Fibroblast of skin of back (primary cell): ENCODE measurements around the gene COL4A1.

ENCODE experiments used
- DNase-seq: peaks from one replicate; pipeline ENCODE4 v3.0.0-alpha.2; 2013

The COL4A1 gene

DNA sequence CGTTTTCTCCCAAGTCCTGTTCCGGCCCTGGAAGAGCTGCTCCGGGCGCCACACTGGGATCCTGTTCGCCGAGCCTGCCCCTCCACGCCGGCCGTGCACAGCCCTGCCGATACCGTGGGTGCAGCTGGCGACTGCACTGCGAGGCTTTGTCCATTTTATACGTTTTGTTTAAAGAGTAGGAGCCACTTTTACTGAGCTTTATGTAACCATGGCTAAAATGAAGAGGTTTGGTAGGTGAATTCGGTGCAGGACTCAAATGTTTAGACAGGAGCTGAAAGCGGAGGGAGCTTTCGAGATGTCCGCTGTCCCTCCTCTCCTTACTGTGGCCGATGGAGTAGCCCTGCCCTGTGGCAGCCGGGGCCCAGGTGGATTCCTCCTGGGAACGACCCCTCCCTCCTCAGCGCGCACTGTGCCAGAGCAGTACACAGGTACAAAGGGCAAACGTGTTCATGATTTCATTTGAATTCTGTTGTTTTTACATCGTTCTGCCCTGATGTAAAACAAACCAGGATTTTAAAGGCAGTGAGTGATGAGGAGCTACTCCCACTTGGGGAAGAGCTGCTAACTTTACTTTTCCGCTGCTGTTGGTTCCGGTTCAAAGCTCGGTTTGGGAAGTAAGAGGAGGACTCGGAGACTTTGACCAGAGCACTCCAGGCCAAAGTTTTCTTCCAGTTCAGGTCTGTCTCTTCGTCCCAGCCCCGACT, 1.9 kb upstream of the COL4A1 start:
- DNase-seq = no peak

DNA sequence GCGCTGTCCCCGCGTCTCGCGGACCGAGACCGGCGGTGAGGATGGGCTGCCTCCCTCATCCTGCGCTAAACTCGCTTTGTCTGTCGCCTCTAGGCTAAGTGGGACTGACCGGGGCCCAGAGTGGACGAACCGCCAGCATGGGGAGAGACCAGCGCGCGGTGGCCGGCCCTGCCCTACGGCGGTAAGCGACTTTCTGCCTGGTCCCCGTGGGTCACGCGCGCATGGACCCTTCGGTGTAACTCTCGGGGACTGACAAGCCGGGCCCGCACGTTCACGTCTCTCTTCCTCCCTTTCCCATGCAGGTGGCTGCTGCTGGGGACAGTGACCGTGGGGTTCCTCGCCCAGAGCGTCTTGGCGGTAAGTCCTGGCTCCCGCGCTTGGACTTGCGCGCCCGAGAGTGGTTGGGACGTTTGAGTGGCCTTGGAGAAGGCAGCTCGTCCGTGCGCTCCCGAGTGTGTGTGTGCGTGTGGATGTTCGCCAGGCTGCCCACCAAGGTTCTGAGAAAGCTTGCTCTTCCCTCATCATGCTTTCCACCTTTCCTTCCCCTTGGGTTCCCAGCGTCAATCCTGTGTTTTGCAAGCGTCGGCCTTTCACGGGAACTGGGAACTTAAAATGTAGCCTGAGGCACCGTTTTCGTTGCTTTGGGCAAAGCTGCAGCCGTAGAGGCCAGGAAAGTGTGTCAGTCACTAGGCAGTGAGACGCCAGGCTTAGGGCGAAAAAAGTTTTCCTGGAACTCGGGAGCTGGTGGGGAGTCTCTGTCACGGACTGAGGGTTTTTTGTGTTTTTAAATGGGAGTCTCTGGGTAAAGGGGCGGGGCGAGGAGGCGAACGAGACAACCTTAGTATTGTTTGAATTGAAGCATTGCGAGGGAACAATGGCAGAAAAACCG, 1.1 kb upstream of the COL4A1 start:
- peak; percentile 68 for DNase-seq

DNA sequence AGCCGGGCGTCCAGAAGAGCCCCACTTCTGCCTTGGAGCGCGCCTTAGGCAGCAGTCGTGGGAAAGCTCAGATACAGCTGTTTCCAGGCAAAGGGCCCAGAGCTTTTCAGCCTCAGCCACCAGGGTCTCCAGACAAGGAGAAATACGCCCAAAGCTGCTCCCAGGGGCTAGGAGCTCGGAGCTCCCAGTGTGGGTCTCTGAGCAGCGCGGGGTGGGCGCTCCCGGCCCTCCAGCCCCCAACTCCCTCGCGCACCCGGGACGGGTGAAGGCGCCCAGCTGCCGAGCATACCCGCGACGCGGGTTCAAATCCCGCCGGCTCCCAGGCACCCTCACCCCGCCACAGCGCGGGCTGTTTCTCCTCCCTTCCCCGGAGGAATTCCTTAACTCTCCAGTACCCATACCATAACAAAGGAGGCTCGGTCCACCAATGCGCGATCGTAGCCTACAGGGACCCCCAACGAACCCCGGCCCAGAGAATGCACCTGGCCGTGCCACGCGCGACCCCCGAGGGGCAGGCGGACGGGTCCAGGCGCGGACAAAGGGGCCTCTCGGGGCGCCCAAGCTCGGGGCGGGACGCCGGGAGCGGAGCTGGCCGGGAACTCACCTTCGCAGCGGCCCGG, 507 bp downstream of the COL4A1 start:
- no peak for DNase-seq

DNA sequence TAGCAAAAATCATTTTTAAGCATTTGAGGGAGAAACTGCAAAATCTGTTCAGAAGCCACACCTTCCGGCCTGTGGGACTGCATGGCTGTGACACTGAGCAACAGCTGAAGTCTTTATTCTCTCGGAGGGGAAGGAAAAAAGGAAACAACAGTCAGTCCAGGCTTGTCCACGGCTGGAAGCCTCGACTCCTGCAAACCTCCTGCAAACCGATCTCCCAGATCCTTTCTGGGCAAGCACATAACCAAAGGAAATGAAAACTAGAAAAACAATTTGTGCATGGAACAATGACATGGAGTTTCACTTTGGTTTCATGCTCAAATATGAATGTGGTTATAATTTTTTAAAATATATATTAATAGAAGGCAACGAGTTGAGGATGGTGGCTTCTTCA, 1.0 kb downstream of the COL4A1 start:
- no peak for DNase-seq

DNA sequence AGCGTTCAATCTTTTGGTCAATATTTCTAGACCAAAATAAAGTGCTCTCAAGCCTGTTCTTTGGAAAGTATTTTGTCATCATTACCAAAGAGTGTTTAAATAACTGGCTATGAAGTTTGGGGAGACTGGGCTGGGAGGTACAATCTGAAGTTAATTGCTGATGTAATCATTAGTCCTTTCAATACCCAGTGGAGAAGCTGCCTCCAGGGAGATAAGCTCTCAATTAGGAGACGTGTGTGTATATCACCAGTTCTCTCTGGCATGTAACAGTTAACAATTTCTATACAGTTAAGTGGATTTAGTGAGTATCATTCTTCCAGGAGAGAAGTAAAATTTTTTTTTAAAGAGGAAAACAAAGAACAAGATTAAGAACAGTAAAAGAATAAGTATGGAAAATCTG, 1.4 kb downstream of the COL4A1 start:
- DNase-seq = no peak

DNA sequence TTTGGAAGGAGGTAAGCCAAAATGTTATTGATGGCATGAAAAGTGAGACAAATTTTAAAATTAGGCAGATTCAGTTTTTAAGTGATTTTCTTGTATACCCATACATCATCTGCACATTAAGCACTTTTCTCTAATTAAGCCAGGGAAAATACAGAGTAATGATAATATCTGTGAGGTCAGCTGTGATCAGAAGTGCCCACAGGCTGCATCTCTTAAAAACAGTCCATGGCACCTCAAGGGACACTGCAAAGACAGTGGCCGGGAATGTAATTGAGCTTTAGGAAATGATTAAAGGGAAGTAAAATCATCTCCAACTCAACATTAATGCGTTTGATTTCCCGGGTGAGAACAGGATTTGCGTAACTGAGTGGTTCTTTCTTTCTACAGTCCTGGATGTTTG, 2.0 kb downstream of the COL4A1 start:
- no peak for DNase-seq

DNA sequence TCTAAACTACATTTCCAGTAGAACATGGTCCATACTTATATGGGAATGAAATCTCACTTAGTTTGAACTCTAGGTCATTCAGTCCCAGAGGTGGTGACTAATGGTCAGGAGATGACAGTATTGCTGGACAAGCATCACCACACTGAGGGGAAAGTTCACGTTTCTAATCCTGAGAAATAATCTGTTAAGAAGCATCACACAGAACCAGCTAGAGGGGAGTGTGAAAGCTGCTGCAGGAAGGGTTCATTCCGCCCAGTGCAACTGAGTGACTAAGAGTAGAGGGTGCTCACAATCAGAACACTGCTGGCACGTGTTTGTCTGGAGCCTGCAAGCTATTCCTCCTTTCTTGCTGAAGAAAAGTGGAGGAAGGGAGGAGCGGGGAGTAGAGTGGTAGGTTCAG, 2.7 kb downstream of the COL4A1 start:
- DNase-seq = peak; percentile 67

DNA sequence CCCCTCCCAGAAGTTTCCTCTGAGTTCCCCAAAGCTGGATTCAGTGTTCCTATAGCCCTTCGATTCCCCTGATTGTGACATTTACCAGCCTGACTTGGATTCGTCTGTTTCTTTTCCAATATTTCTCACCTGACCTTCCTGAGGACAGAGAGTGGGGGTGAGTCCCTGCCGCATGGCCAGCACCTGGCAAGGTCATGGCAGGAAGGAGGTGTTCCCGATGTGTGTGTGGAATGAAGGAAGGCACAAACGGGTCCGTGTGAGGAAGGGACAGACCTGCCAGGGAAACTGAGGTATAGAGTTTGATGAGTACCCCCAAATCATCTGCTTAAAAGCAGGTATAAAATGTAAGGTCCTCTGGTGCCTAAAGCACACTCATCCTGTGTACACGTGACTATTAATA, 3.3 kb downstream of the COL4A1 start:
- DNase-seq = no peak

DNA sequence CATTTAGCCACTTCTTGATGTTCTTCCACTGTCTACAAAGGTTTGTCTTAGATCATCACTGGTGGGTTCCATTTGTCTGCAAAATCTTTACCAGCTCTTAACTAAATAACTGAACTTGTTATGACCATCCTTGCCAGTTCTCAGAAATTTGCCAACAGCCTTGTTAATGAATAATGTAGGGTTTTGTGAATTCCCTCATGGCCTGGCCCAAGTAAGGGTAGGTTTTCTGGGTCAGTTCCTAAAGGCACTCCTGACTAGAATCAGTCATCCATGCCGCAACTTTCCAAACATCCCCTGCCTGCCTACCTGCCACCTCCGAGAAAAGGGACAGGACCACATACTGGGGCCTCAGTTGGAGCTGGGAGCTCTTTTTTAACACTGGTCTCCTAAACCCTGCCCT, 4.0 kb downstream of the COL4A1 start:
- DNase-seq = no peak

DNA sequence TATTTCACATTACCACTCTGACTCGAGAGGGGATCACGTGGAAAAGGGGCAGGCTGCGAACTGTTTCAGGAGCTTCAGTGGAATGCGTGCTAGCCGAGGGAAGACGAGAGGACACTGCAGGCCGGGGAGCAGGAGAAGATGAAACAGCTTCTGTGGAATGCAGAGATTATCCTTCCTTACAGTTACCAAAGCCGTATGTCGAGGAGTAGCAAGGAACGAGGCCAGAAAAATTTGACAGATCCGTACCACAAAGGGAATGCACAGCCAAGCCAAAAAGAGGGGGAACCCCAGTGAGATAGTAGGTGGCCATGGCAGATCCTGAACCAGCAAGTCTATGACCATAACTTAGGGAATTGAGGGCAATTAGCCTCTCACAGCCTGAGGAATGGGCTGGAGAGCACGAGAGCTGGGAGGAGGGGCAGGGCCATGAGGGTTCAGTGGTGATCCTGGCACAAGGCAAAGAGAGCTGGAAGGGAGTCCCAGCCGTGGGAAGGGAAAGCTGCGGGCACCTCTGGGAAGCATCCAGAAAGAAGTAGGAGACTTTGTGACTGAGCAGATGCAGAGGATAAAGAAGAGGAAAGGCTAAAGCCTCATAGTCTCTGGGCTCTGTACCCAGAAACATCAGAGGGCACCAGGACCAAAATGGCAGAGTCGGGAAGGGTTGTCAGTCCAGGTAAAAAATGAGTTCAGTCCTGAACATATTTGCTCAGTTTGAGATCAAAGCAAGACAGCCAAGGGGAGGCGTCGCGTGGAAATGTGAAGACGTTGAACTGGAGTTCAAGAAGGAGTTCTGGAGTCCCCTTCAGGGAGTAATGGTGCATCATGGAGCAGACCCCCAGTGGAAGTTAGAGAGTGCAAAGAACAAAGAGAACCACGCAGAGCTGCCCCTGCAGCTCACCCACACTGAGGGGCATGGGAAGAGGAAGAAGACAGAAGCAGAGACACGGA, 5.1 kb downstream of the COL4A1 start:
- peak; percentile 92 for DNase-seq

DNA sequence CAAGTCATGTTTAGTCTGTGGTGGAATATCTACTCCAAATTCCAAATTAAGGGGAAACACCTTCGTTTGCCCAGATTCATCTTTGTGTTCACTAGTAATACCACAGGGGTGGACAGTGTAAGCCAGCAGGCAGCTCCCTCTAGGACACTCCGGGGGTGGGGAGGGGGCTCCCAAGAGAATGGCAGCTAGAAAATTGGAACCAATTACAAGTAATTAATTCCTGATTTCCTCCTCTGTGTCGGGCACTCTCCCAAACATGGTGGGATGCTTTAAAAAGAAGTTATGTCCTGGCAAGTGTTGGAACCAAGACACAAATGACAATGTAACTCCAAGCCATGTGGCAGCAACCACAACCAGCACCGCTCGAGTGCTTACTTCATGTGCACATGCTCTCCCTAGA, 5.9 kb downstream of the COL4A1 start:
- DNase-seq = no peak

DNA sequence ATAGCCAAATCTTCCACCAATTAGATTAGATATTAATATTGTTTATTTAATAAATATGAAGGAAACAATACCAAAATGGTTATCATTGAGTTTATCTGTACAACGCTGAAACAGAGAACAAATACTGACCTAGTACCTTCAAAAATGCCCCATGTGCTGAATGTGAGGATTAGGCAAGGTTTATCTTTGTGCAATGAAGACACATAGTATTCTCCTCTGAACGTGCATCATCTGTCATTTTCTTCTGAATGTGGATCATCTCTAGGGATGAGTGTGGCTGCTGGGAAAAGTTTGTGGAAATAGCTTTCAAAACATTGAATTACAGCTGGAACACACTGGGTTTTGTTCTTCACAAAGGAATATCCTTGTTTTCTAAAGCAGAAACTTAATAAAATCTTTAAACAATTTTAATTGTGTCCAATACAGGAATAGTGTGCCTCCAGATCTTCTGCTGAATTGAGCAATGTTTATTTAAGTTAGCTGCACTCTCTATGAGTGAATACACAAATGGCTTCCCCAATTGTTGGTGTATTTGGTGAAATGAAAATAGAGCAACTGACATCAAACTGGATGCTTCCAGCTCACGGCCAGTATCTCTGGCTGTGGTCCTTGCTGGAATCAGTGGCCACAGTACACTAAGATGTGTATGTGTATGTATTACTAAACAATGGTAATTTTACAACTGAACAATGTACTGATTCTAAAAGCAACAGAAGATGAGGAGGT, 6.7 kb downstream of the COL4A1 start:
- DNase-seq = no peak

DNA sequence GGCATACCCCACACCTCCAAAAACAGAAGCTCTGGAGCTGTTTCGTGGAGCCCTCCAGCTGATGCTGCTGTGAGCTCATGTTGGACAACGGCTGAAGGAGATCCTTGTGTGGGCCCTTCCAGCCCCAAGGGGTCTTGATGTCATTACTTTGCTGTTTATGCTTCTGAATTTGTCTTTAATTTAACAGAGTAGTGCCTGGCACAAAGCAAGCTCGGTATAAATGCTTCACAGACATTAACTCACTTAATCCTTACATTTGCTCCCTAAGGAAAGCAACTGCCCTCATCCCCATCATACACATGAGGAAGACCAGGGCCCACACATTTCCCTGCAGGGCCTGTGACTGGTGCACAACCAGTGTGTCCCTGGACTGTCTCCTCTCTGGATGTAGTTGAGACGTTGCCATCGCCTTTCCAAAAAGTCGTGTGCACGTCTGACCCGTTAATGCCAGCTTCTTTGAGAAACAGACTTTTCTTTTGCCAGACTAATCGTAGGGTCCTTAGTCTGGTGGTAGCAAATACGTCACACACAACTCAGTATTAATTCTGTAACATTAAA, 7.6 kb downstream of the COL4A1 start:
- DNase-seq = no peak

DNA sequence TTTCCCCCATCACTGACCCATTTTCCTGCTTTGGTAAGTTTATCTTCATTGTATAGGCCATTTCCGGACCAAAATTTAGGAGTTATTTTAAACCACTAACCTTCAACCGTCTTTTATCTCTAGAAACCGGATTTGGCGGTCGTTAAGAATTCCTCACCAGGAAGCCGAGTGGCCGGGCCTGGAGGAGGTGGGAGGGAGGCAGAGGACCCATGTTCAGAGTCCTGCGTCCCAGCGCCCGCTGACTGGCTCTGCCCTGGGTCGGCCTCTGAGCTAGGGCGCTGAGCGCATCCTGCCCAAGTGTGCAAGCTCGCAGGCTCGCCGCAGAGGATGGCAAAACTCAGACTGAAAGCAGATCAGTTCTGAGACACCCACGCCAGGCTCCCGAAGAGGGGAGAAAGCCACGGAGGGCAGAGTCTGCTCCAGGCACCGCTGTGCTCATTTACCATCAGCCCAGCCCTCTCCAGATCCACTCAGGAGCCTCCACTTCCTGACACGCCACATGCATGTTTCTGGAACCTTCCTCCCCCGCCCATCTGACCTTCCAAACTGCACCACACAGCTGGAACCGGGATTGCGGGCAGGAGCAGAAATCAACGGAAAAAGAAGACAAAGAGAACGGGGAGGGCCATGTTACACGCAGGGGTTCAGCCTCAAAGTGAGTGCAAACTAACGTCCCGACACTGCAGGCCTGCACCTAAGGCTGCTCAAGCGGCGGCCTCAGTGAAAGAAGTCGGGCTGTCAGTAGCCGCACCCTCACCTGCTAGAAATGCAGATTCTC, 8.3 kb downstream of the COL4A1 start:
- DNase-seq = no peak

DNA sequence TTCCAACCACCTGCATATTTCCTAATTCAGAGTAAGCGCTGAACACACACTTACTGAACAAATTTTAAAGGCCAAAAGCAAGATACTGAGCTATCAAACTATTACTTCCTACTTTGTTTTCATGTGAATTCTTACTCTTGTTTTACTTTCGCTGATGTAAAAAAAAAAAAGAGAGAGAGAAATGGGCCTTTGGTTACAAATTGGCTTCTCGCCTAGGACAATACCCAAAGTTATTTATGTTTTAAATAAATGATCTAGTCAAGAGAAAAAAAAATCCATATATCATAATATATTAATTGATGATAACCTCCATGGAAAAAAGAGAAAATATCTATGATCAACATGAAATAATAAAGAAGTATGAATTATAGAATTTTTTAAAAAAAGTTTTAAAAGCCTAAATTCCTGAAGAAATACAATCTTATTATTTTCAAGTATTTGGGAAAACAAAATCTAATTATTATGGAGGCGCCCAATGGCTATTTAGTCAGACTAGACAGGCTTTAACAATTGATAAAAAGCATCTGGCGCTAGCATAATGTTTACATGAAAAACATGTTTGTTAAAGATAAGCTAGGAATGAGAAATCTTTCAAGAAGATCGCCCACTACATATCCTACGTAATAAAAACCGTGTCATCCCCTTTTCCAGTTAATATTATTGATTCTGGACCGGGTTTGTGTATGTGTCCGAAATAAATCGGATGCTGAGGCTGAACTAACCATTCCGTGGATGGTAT, 9.0 kb downstream of the COL4A1 start:
- no peak for DNase-seq

DNA sequence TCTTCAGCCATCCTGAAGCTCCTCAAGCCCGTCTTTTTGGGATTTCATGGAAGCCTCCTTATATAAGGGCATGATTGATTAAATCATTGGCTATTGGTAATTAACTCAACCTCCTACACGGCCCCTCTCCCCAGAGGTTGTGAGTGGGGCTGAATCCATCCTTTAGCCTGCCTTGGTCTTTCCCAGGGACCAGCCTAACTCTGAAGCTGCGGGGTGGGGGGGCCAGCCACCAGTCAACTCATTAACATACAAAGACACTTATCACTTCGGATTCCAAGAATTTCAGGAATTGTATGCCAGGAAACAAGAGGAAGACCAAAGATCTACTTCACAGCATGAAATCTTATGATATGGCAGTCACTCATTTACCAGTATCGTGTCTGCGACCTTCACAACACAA, 9.9 kb downstream of the COL4A1 start:
- DNase-seq = no peak

DNA sequence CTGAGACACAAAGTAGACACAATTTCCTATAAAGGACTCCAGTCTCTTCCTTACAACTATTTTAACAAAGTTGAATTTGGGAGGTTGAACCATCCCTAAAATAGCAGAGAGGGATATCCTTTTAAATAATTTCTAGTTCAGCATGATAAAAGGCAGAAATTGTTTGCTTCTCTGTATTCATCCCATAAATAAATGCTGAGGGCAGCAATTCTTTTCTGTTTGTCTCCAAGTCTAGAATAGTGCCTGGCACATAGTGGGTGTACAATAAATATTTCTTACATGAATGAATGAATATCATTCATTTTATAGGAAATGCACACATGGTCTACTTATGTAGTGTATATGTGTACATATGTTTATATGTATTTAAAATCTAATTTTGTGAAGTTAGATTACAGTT, 12.3 kb downstream of the COL4A1 start:
- no peak for DNase-seq

DNA sequence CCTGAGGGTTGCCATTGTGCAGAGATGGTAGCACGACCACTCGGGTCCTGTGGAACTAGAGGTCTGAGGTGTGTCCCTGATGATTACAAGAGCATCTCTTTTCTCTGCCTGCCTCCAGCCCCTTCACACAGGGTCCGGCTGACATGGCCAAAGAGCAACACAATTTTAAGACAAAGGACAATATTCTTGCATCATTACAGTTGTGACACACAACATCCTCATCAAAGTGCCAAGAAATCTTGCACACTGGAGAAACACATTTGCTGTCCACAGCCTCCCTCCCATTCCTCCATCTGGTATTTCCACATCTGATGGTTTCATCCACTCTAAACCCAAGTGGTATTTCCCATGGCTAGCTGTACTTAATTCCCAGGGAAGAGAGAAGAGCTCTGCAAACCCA, 12.8 kb downstream of the COL4A1 start:
- no peak for DNase-seq

DNA sequence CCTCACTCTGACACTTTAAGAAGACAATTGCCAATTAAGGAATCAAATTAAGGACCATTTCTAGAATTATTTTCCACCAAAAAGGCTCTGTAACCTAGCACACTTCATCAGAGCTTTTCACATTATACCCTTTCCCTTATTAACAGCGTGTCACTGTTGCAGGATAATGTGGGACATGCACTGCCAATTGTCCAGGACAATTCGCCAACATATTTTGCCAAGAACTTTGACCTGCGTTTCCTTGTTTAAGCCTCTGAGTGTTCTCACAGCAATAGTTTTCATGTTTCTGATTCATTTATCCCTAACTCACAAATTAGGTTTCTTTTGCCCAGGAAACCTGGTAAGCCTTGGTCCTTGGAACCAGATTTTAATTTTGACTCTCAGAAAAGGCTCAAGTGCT, 13.3 kb downstream of the COL4A1 start:
- DNase-seq = no peak

DNA sequence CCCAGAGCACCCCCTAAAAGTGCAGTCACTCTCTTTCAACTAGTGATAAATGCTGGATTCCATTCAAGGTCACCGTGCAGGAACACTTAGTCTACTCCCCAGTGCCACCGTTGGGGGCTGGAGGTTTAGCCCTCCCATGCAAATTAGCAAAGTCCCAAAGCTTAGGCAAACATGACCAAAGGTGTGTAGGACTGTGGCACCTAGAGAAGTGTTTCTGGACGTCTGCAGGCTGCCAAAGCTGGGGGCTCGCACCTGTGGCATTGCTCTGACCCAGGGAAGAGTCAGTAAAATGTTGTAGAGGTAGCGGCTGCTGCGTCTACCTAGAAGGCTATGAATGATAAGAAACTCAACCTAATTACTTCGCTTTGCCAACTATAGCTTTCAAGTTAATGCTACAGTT, 13.9 kb downstream of the COL4A1 start:
- no peak for DNase-seq
